ENCODE measurements around the gene TMEM59. TPM values are rescaled to one million over a fixed set of nuclear protein-coding genes. Genes with fewer than 3 reads are reported as not detected.
"Not testable (repeated sequence)": the region's sequence is repeated elsewhere in the genome, so short reads cannot be mapped to it uniquely, and the experiment has no call there.

The TMEM59 gene
- total and polyA plus RNA-seq, 5 experiments from 2014 or later: 198 to 670 (median 410) TPM

DNA sequence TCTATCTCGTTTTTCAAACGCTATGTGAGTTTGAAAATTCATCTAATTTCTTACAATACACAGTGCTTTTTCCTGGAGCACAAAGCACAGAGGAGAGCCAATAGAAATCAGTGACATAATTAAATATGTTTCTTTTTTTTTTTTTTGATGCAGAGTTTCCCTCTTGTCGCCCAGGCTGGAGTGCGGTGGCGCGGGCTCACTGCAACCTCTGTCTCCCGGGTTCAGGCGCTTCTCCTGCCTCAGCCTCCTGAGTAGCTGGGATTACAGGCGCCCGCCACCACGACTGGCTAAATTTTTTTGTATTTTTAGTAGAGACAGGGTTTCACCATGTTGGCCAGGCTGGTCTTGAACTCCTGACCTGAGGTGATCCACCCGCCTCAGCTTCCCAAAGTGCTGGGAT is 2.6 kb downstream of the TMEM59 start:
- ATAC-seq, DNase-seq, H3K27me3 Mint-ChIP-seq, H3K9me3 Mint-ChIP-seq: not testable (repeated sequence)
- peak overlapping the region in 1 of 10 donors; percentile 27 for H3K27ac Mint-ChIP-seq
- H3K4me3 Mint-ChIP-seq: peak overlapping the region in 7 of 10 donors; percentile 30 to 48 (median 38)
- H3K4me1 Mint-ChIP-seq: peaks cover 18 to 59% (median 48%) of the 10 kb centered on the region in 4 donors
- POLR2A ChIA-PET: interaction anchor here (0.7 kb wide), 1 partner anchor 96 kb away, joined by 3 read pairs; no protein-coding TSS in a partner anchor
- peaks cover 0 to 27% (median 2%) of the 10 kb centered on the region in 3 donors for H3K36me3 Mint-ChIP-seq

DNA sequence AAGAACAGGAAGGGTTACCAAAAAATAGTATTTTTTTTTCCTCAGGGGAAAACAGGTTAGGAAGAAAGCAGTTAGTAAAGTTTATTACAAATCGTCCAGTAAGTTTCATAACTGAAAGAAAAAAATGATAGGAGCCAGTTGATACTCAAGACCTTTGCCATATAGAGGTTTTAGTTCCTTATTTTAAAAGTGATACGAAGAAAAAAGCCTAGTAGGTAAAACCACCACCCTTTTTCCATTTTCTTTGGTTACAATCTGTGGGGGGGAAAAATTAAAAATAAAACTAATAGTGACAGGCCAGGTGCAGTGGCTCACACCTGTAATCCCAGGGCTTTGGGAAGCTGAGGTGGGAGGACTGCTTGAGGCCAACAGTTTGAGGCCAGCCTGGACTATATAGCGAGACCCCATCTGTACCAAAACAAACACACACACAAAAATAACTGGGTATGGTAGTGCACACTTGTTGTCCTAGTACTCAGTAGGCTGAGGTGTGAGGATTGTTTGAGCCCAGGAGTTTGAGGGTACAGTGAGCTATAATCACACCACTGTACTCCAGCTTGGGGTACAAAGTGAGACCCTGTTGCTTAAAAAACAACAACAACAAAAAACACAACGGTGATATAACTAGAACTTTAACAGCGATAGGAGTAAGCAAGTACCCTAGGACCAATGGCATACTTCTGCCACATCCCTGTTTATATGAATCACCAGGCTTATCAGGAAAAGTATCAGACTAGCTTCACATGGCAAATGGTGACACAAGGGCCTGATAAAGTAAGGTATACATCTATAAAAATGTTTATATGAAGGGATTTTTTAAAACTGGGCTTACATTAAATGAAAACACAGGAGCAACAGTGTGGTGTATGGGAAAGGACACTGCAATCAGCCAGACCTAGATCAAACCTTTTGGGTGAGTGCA is 5.4 kb downstream of the TMEM59 start:
- no peaks in the 10 kb centered on the region for H3K27me3 Mint-ChIP-seq
- H3K4me1 Mint-ChIP-seq: peaks cover 11 to 53% (median 48%) of the 10 kb centered on the region in 4 donors
- POLR2A ChIA-PET: interaction anchor here (0.6 kb wide), 1 partner anchor 208 kb away, joined by 3 read pairs; no protein-coding TSS in a partner anchor
- peaks cover 0 to 52% (median 3%) of the 10 kb centered on the region in 3 donors for H3K36me3 Mint-ChIP-seq
- peak overlapping the region in 6 of 10 donors; percentile 6 to 40 (median 14) for H3K4me3 Mint-ChIP-seq
- no peaks in the 10 kb centered on the region for H3K9me3 Mint-ChIP-seq
- DNase-seq (no peak), ATAC-seq (no peak)
- H3K27ac Mint-ChIP-seq: peak overlapping the region; percentile 13 to 85 (median 52)

DNA sequence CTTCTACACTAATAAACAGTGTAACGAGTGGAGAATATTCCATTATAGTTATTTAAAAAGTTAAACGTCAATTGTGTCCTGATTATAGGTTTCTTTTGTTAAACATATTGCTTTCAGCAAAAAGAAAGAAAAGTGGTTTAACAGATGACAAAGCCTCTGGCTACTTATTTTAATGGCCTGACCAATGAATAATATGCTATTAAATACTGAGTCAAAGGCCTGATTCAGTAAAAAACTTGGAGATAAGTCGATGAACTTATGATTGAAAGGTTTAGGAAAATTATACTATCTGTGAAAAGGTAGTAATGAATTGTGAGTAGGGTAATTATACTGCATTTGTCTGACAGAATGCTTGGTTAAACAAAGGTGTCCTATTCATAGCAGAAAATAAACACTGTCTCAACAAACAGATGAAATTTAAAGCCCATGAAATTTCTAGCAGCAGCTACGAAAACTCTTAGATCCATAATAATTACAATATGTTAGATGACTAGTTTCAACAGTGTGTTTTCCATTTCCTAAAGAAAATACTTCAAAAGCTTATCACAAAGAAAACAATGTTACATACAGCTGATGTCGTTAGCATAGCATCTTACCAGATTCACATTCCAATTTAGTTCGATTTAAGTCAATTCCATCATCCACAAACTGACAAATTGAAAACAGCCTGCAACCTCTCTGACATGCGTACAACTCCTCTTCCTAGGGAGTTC is 6.2 kb downstream of the TMEM59 start:
- POLR2A ChIA-PET: interaction anchor here (0.6 kb wide), 1 partner anchor 209 kb away, joined by 3 read pairs; no protein-coding TSS in a partner anchor
- ATAC-seq (no peak), DNase-seq (no peak)
- peak overlapping the region in 6 of 10 donors; percentile 6 to 40 (median 14) for H3K4me3 Mint-ChIP-seq
- H3K27ac Mint-ChIP-seq: peak overlapping the region in 9 of 10 donors; percentile 13 to 85 (median 49)
- no peaks in the 10 kb centered on the region for H3K9me3 Mint-ChIP-seq
- H3K36me3 Mint-ChIP-seq: peaks cover 0 to 60% (median 3%) of the 10 kb centered on the region in 3 donors
- H3K4me1 Mint-ChIP-seq: peaks cover 11 to 53% (median 48%) of the 10 kb centered on the region in 4 donors
- no peaks in the 10 kb centered on the region for H3K27me3 Mint-ChIP-seq

DNA sequence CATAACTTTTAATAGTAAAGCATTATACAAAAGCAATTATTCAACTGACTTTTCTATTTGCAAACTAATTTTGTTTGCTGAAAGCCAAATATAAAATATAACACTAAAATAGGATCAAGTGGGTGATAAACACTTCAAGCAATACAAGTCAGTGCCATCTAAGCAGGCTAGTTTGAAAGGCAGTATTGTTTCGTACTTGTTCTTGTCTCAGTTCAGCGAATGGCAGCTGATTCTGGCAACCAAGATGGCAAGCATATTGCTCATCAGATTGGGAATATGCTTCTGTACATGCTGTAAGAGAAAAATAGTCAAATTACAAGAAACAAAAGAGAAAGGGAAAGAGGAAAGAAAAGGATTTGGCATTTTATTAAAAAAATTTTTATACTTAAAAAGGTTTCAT is 7.5 kb downstream of the TMEM59 start:
- Mint-ChIP-seq H3K36me3 (peaks cover 0 to 69% (median 5%) of the 10 kb centered on the region in 3 donors), H3K4me3 (no peak overlapping the region), H3K27ac (peak overlapping the region in 2 of 10 donors; percentile 6 to 65), H3K4me1 (peaks cover 11 to 48% (median 45%) of the 10 kb centered on the region in 4 donors), H3K27me3 (no peaks in the 10 kb centered on the region), H3K9me3 (no peaks in the 10 kb centered on the region)
- POLR2A ChIA-PET: no interaction called here
- ATAC-seq (no peak), DNase-seq (no peak)

DNA sequence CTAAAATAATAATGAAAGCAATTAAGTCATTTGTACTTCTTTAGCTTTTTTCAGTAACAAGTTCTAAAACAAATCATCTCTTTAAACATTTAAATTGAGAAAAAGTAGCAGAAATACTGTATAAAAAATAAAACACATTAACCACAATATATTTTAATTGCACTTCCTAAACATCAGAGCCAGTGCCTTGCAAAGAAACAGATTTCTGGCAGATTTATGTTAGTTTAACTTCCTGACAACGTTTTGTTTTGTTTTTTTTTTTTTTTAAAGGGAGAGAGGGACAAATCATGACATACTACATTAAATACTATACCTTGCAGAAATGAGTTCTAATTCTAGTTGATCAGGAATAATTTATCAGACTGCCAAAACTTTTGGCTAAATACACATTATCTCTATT is 11.2 kb downstream of the TMEM59 start:
- peaks cover 7 to 29% (median 21%) of the 10 kb centered on the region in 4 donors for H3K4me1 Mint-ChIP-seq
- H3K27me3 Mint-ChIP-seq: no peaks in the 10 kb centered on the region
- peak overlapping the region in 2 of 10 donors; percentile 41 to 77 for H3K27ac Mint-ChIP-seq
- H3K4me3 Mint-ChIP-seq: no peak overlapping the region
- peaks cover 10 to 83% (median 11%) of the 10 kb centered on the region in 3 donors for H3K36me3 Mint-ChIP-seq
- ATAC-seq (no peak), DNase-seq (no peak)
- no peaks in the 10 kb centered on the region for H3K9me3 Mint-ChIP-seq
- POLR2A ChIA-PET: no interaction called here

DNA sequence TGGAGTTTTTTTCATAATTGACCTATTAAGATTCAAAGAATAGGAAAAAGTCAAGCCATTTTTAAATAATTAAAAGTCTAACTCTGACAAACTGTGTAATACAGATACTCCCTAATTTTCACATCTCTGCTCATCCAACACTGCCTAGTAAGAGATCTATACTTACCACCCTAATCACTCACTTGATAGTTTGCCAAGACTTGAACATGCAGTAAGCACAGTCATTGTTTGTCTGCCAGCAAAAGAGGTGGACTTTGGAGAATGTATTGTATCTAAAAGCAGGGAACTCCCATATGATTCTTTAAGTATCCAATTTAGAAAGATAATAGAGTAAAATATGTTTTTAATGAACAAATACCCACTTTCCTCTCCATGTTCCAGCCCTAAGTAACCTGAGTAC is 15.5 kb downstream of the TMEM59 start:
- H3K4me3 Mint-ChIP-seq: no peak overlapping the region
- peak overlapping the region in 7 of 10 donors; percentile 3 to 83 (median 12) for H3K27ac Mint-ChIP-seq
- no peaks in the 10 kb centered on the region for H3K27me3 Mint-ChIP-seq
- H3K9me3 Mint-ChIP-seq: no peaks in the 10 kb centered on the region
- H3K36me3 Mint-ChIP-seq: peaks cover 10 to 84% (median 11%) of the 10 kb centered on the region in 3 donors
- POLR2A ChIA-PET: no interaction called here
- DNase-seq (no peak), ATAC-seq (no peak)
- H3K4me1 Mint-ChIP-seq: peaks cover 0 to 8% (median 2%) of the 10 kb centered on the region in 4 donors

DNA sequence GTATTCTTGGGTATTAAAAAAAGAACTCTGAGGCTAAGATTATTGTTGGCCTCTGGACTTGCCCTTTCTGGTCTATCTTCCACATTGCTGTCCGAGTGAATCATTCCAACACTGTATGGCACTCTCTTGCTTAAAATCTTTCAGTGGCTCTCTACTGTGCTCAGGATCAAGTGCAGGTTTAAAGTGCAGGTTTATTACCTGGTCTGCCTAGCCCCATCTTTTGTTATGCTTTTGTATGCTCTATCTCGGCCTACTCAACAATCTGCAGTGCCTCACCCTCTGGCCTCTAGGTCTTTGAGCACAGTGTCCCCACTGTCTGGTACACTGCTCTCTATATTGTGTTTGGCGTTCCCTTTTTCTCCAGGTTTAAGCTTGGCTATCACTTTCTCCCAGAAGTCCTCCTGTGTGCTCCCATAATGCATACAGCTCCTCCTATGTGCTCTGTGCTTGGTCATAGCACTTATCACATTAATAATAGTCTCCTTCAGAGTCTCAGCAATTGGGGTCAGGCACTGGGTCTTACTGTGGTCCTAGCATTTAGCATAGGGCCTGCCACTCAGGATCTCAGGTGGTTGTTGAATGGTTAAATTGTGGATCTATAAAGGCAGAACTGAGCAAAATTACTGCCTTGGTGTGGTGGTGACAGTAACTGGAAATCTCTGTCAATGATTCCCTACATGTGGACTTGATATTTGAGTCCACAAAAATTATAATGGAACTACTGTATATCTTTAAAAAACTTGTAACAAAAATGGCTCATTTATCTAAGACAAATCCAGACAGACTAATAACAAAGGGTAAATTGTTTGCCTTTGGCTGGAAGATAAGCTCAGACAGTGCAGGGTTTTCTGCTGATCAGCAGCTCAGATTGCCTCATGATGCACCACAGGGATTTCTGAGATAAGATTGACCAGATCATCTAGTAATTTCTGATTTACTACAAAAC is 24.4 kb downstream of the TMEM59 start:
- POLR2A ChIA-PET: no interaction called here
- H3K27ac Mint-ChIP-seq: peak overlapping the region in 7 of 10 donors; percentile 9 to 61 (median 31)
- no peak overlapping the region for H3K4me3 Mint-ChIP-seq
- H3K9me3 Mint-ChIP-seq: no peaks in the 10 kb centered on the region
- no peaks in the 10 kb centered on the region for H3K27me3 Mint-ChIP-seq
- ATAC-seq: no peak
- DNase-seq: no peak
- peaks cover 0 to 45% (median 4%) of the 10 kb centered on the region in 3 donors for H3K36me3 Mint-ChIP-seq
- H3K4me1 Mint-ChIP-seq: no peaks in the 10 kb centered on the region

DNA sequence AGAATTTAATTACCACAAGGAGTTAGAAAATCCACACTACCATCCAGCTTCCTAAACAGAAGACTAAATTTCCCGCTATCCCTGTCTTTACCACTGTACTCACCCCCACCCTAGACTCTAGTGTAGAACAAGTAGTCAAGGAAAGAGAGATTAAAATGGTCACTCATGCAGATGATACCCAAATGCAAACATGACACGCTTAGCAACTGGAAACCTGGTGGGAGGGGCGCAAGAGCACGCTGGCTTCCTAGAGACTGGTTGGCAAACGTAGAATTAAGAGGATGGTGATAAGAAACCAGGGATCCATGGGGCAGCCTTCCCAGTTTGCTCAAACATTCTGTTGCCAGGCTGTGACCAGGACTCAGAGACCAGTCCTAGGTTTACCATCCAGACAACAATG is 25.2 kb downstream of the TMEM59 start:
- DNase-seq: no peak
- Mint-ChIP-seq H3K27ac (peak overlapping the region in 2 of 10 donors; percentile 31 to 41), H3K36me3 (peaks cover 0 to 38% (median 1%) of the 10 kb centered on the region in 3 donors), H3K27me3 (no peaks in the 10 kb centered on the region), H3K9me3 (no peaks in the 10 kb centered on the region), H3K4me3 (no peak overlapping the region), H3K4me1 (no peaks in the 10 kb centered on the region)
- no peak for ATAC-seq
- POLR2A ChIA-PET: interaction anchor here (0.6 kb wide), 1 partner anchor 31 kb away, joined by 4 read pairs; no protein-coding TSS in a partner anchor

DNA sequence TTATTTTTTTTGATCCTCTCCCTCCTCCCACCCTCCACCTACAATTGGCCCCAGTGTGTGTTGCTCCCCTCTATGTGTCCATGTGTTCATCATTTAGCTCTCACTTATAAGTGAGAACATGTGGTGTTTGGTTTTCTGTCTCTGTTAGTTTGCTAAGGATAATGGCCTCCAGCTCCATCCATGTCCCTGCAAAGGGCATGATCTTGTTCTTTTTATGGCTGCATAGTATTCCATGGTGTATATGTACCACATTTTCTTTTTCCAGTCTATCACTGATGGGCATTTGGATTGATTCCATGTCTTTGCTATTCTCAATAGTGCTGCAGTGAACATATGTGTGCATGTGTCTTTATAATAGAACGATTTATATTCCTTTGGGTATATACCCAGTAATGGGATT is 28.2 kb downstream of the TMEM59 start:
- H3K9me3 Mint-ChIP-seq, POLR2A ChIA-PET, ATAC-seq, H3K4me1 Mint-ChIP-seq, H3K4me3 Mint-ChIP-seq, DNase-seq, H3K27me3 Mint-ChIP-seq: not testable (repeated sequence)
- Mint-ChIP-seq H3K27ac (peak overlapping the region in 1 of 10 donors; percentile 36), H3K36me3 (peaks cover 0 to 10% (median 0%) of the 10 kb centered on the region in 3 donors)

DNA sequence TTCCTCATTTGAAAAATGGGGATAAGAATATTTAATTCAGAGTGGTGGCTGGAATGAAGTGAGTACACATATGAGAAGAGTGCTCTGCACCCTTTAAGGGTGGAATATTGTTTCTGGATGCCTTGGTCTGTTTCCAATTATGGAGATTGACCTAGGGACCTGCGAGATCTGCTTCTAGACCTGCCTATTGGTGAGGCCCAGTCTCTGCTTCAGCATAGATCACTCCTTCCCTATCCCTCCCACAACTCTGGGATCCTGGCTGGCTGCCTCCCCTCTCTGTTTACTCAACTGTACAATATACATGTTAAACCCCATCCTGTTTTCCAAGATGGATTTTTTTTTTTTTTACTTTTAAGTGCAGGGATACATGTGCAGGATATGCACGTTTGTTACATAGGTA is 28.6 kb downstream of the TMEM59 start:
- POLR2A ChIA-PET: no interaction called here
- Mint-ChIP-seq H3K4me1 (no peaks in the 10 kb centered on the region), H3K4me3 (no peak overlapping the region), H3K27ac (no peak overlapping the region), H3K9me3 (no peaks in the 10 kb centered on the region), H3K36me3 (peaks cover 0 to 6% (median 0%) of the 10 kb centered on the region in 3 donors), H3K27me3 (peaks cover 0 to 1% (median 0%) of the 10 kb centered on the region in 5 donors)
- no peak for DNase-seq
- no peak for ATAC-seq

DNA sequence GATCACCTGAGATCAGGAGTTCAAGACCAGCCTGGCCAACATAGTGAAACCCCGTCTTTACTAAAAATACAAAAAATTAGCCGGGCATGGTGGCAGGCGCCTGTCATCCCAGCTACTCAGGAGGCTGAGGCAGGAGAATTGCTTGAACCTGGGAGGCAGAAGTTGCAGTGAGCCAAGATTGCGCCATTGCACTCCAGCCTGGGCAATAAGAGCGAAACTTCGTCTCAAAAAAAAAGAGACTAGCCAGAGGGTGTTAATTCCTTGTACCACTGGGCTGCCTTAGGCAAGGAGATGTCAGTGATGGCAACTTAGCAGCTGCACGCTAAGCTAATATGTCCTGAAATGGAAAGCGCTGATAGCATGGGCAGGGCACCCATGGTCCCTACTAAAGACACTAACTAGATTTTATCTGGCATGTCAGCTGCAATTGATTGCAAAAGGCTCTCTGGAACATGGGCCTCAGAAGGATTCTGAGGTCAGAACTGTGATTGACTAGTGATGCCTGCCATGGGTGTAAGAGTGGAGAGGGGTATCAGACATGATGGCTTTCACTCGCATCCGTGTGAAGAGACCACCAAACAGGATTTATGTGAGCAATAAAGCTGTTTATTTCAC is 33.3 kb downstream of the TMEM59 start:
- H3K27me3 Mint-ChIP-seq, H3K4me3 Mint-ChIP-seq, H3K36me3 Mint-ChIP-seq, DNase-seq, H3K9me3 Mint-ChIP-seq, POLR2A ChIA-PET, ATAC-seq, H3K4me1 Mint-ChIP-seq, H3K27ac Mint-ChIP-seq: not testable (repeated sequence)

Data from naive thymus-derived CD8-positive, alpha-beta T cell (primary cell).